Lung (tissue), 12 donors: Measurements from ENCODE around the gene FAM120AOS. TPM values are rescaled to one million over a fixed set of nuclear protein-coding genes. Genes with fewer than 3 reads are reported as not detected.

ENCODE experiments used
- ATAC-seq: fragments of 200-7000 bp; cut with Tn5 transposase; one replicate; pipeline ENCODE4 v1.9.1; 2020; ENCODE audit warnings: moderate number of reproducible peaks; ENCODE audit not compliant: insufficient read depth, low FRiP score
- DNase-seq, 3 donors: peaks; one replicate each; pipeline ENCODE4 v3.0.0-alpha.2; 2013 to 2017
- H3K27ac ChIP-seq, 2 donors: one replicate each; pipeline ENCODE4 v1.5.1; 2013; ENCODE audit warnings: mild to moderate bottlenecking in 2 of 2, moderate library complexity in 2 of 2, control low read depth in 1 of 2, inconsistent platforms in 1 of 2, low read depth in 1 of 2, low read length in 1 of 2
- H3K27me3 ChIP-seq, 3 donors: one replicate each; pipeline ENCODE4 v1.5.1; 2013; ENCODE audit warnings: low read length in 2 of 3; ENCODE audit not compliant: control insufficient read depth in 3 of 3, insufficient read depth in 3 of 3
- H3K36me3 ChIP-seq, 4 donors: one replicate each; pipeline ENCODE4 v1.5.1; 2013; ENCODE audit warnings: low read length in 4 of 4, mild to moderate bottlenecking in 1 of 4, moderate library complexity in 1 of 4; ENCODE audit not compliant: control insufficient read depth in 4 of 4, insufficient read depth in 4 of 4
- H3K4me1 ChIP-seq, 5 donors: one replicate each; pipeline ENCODE4 v1.5.1; 2013; ENCODE audit warnings: low read length in 5 of 5, mild to moderate bottlenecking in 2 of 5, moderate library complexity in 1 of 5; ENCODE audit not compliant: control insufficient read depth in 5 of 5, insufficient read depth in 5 of 5
- H3K4me3 ChIP-seq: one replicate; pipeline ENCODE4 v1.5.1; 2013; ENCODE audit warnings: mild to moderate bottlenecking, control low read depth, moderate library complexity
- H3K9ac ChIP-seq, 2 donors: one replicate each; pipeline ENCODE4 v1.5.1; 2013; ENCODE audit warnings: low read length in 2 of 2, control low read depth in 1 of 2; ENCODE audit not compliant: insufficient read depth in 1 of 2
- H3K9me3 ChIP-seq, 4 donors: one replicate each; pipeline ENCODE4 v1.5.1; 2013; ENCODE audit warnings: low read length in 3 of 4, mild to moderate bottlenecking in 1 of 4, moderate library complexity in 1 of 4; ENCODE audit not compliant: control insufficient read depth in 4 of 4, insufficient read depth in 3 of 4
- CTCF ChIP-seq: IDR thresholded peaks from 2 replicates; pipeline ENCODE4 v1.5.1; 2012; ENCODE audit warnings: mild to moderate bottlenecking; ENCODE audit errors: control extremely low read depth, extremely low read depth
- WGBS, 2 donors: extraction: QIAGEN DNeasy Blood & Tissue Kit; methylation state at CpG; one replicate each; pipeline ENCODE4 v1.1.7; 2013; 5-methylcytosine and 5-hydroxymethylcytosine counted together
- polyA plus RNA-seq, 2 donors: library from polyadenylated mRNA; stranded (reverse); fragments of 200-250 nt; gene quantifications; one replicate each; pipeline ENCODE4 v1.2.1, GENCODE V29; 2013
- total RNA-seq, 2 donors: library from RNA; depleted of rRNA in 1 of 2; stranded (reverse); fragments of >200 nt in 1 of 2; gene quantifications; one replicate each; pipeline ENCODE4 v1.2.1, GENCODE V29; 2014 to 2021
- donor health status: control.
- donor health status: control.
- donor health status: Bipolar disorder and iron deficiency.
- donor health status: healthy.
- donor health status: DM: yes; HTN: yes; CAD: no.

Gene FAM120AOS
- total and polyA plus RNA-seq, 4 donors: 27.2 to 51.6 (median 36.5) TPM

DNA sequence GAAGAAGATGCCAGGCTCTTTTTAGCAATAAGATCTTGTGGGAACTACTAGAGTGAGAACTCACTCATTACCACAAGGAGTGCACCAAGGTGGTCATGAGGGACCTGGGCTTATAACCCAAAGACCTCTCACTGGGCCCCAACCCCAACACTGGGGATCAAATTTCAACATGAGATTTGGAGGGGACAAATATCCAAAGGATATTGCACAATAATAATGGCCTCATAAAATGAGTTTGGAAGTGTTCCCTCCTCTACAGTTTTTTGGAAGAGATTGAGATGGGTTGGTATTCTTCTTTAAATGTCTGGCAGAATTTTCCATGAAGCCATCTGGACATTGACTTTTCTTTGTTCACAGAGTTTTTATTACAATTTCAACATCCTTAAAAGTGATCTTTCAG, 39.9 kb downstream of the FAM120AOS start:
- Histone ChIP-seq H3K9ac (no peak overlapping the region), H3K27ac (no peak overlapping the region), H3K27me3 (no peaks in the 10 kb centered on the region), H3K4me3 (no peak overlapping the region), H3K4me1 (no peaks in the 10 kb centered on the region), H3K36me3 (no peaks in the 10 kb centered on the region), H3K9me3 (peaks cover 0 to 8% (median 0%) of the 10 kb centered on the region in 4 donors)
- TF ChIP-seq CTCF: no peak
- DNase-seq (peak in 2 of 3 donors; percentile 5 to 42), ATAC-seq (no peak)

- H3K4me1 ChIP-seq: no peaks in the 10 kb centered on the region
- H3K36me3 ChIP-seq: no peaks in the 10 kb centered on the region
- 93 to 98% methylated on average over 5 of the region's 5 CpGs for WGBS, 2 donors
- no peak for TF ChIP-seq CTCF
- H3K27ac ChIP-seq: no peak overlapping the region
- ATAC-seq: no peak
- peaks cover 0 to 3% (median 0%) of the 10 kb centered on the region in 3 donors for H3K27me3 ChIP-seq
- no peaks in the 10 kb centered on the region for H3K9me3 ChIP-seq
- no peak for DNase-seq
- H3K4me3 ChIP-seq: no peak overlapping the region
- H3K9ac ChIP-seq: no peak overlapping the region
These were observed 47.0 kb downstream of the FAM120AOS start for GRCh38 chr9:93406371-93406770.

DNA sequence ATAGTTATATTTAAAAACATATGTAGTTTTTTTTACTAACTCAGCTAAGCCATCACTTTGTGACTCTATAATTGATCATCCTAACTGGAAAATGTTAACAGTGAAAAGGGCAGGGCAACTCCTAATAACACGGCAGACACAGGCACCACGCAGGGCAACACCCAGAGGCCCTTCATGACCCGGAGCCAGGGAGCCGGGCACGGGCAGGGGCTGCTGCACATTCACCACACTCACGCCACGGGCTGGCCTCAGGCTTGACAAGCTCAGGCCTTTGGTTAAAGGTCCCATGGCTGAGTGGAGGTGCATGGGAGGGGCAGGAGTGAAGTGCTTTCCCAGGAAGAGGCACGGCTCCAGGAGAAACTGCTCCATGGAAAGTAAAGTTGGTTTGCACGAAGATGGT, 54.9 kb downstream of the FAM120AOS start:
- Histone ChIP-seq H3K36me3 (no peaks in the 10 kb centered on the region), H3K27me3 (no peaks in the 10 kb centered on the region), H3K4me1 (peaks cover 0 to 5% (median 0%) of the 10 kb centered on the region in 5 donors), H3K9me3 (no peaks in the 10 kb centered on the region), H3K4me3 (no peak overlapping the region), H3K9ac (no peak overlapping the region), H3K27ac (no peak overlapping the region)
- no peak for TF ChIP-seq CTCF
- no peak for DNase-seq
- 85 to 96% methylated on average over 9 of the region's 9 CpGs for WGBS, 2 donors
- ATAC-seq: no peak
